ENCODE measurements around the gene MAML2. TPM values are rescaled to one million over a fixed set of nuclear protein-coding genes. Genes with fewer than 3 reads are reported as not detected.

The MAML2 gene
- polyA plus RNA-seq, 3 donors, result 0.57 to 7.6 (median 1.2) TPM

DNA sequence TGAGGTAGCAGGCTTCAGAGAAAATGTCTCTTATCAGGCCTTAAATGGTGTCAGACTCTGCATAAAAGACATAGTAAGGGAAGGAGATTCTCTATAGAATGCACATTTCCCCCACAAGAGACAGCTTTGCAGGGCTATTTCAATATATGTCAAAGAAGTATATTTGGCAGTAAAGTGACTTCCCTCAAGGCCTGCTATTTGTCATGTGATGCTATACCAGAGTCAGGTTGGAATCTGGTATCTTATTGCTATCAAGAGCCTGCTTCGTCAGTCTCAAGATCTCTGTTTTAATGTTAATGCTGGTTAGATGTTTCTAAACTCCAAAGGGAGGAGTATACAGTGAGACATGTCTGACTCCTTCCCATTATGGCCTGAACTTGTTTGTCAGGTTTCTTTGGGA lies 378.7 kb downstream of the MAML2 start:
- no peaks in the 10 kb centered on the region for H3K4me1 Mint-ChIP-seq
- intact Hi-C loops (cut with micrococcal nuclease), result no loop called here
- Histone ChIP-seq H3K79me2 (ENCODE audit: insufficient read depth, low read length) (no peaks in the 10 kb centered on the region), H3K27me3 (ENCODE audit: control insufficient read depth in 2 of 2, insufficient read depth in 2 of 2, low read length in 2 of 2) (no peaks in the 10 kb centered on the region), H2AFZ (ENCODE audit: insufficient read depth, low read depth, low read length, poor library complexity, severe bottlenecking) (no peak overlapping the region), H4K20me1 (ENCODE audit: insufficient read depth, low read length) (no peaks in the 10 kb centered on the region), H3K36me3 (replicated peaks in 1 of 2; ENCODE audit: control insufficient read depth in 1 of 2, insufficient read depth in 2 of 2, low read length in 2 of 2) (no peaks in the 10 kb centered on the region), H3K9me3 (replicated peaks in 1 of 2; ENCODE audit: control insufficient read depth in 1 of 2, insufficient read depth in 1 of 2, low read length in 2 of 2) (no peaks in the 10 kb centered on the region), H3K4me1 (ENCODE audit: control insufficient read depth in 1 of 2, insufficient read depth in 2 of 2, low read length in 2 of 2) (no peaks in the 10 kb centered on the region), H3K4me2 (replicated peaks; ENCODE audit: extremely low read depth, low read length, poor library complexity, severe bottlenecking) (no peak overlapping the region), H3K9ac (ENCODE audit: insufficient read depth, low read length, poor library complexity, severe bottlenecking) (no peak overlapping the region), H3K27ac (ENCODE audit: low read depth in 1 of 2, low read length in 2 of 2) (no peak overlapping the region), H3K4me3 (replicated peaks in 1 of 3; ENCODE audit: low read depth in 2 of 3, low read length in 3 of 3) (no peak overlapping the region)
- peaks cover 0 to 2% (median 0%) of the 10 kb centered on the region in 3 donors for H3K27me3 Mint-ChIP-seq (ENCODE audit: low read depth in 3 of 3)
- no peak overlapping the region for H3K27ac Mint-ChIP-seq
- H3K36me3 Mint-ChIP-seq, result no peaks in the 10 kb centered on the region
- no peak for DNase-seq
- no peak overlapping the region for H3K4me3 Mint-ChIP-seq
- H3K9me3 Mint-ChIP-seq, result peaks cover 0 to 2% (median 0%) of the 10 kb centered on the region in 7 donors
- 80% methylated on average over 1 of the region's 1 CpG for whole genome bisulfite sequencing (ENCODE audit: insufficient coverage)
- no peak for TF ChIP-seq CTCF (IDR thresholded peaks at IDR 0.05)

DNA sequence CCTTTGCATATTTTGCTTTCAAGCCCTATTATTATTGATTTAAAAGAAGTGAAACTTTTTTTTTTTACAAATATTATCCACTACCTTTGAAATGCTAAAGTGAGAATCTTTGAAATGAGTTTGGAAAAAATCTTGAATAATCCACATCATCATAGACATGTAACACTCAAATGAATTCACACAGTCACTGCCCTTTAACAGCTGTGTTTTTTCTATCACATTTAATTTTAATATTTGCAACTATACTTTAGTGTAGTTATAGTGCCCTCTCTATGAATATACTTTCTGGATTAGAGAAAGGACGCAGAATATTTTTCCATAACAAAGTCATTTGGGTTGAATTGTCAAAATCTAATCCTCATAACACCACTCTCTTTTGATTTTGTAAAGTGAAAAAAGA lies 381.2 kb downstream of the MAML2 start:
- intact Hi-C loops (cut with micrococcal nuclease), result no loop called here
- Histone ChIP-seq H3K27ac (ENCODE audit: low read depth in 1 of 2, low read length in 2 of 2) (no peak overlapping the region), H3K79me2 (ENCODE audit: insufficient read depth, low read length) (no peaks in the 10 kb centered on the region), H3K4me1 (ENCODE audit: control insufficient read depth in 1 of 2, insufficient read depth in 2 of 2, low read length in 2 of 2) (no peaks in the 10 kb centered on the region), H2AFZ (ENCODE audit: insufficient read depth, low read depth, low read length, poor library complexity, severe bottlenecking) (no peak overlapping the region), H3K9me3 (replicated peaks in 1 of 2; ENCODE audit: control insufficient read depth in 1 of 2, insufficient read depth in 1 of 2, low read length in 2 of 2) (no peaks in the 10 kb centered on the region), H4K20me1 (ENCODE audit: insufficient read depth, low read length) (no peaks in the 10 kb centered on the region), H3K4me3 (replicated peaks in 1 of 3; ENCODE audit: low read depth in 2 of 3, low read length in 3 of 3) (no peak overlapping the region), H3K4me2 (replicated peaks; ENCODE audit: extremely low read depth, low read length, poor library complexity, severe bottlenecking) (no peak overlapping the region), H3K9ac (ENCODE audit: insufficient read depth, low read length, poor library complexity, severe bottlenecking) (no peak overlapping the region), H3K36me3 (replicated peaks in 1 of 2; ENCODE audit: control insufficient read depth in 1 of 2, insufficient read depth in 2 of 2, low read length in 2 of 2) (no peaks in the 10 kb centered on the region), H3K27me3 (ENCODE audit: control insufficient read depth in 2 of 2, insufficient read depth in 2 of 2, low read length in 2 of 2) (no peaks in the 10 kb centered on the region)
- WGBS (ENCODE audit: insufficient coverage), result no CpG with 5 or more reads among the region's 1 CpG
- no peak for DNase-seq
- H3K27ac Mint-ChIP-seq, result no peak overlapping the region
- no peak for TF ChIP-seq CTCF (IDR thresholded peaks at IDR 0.05)
- no peaks in the 10 kb centered on the region for H3K36me3 Mint-ChIP-seq
- peaks cover 0 to 2% (median 0%) of the 10 kb centered on the region in 7 donors for H3K9me3 Mint-ChIP-seq
- no peak overlapping the region for H3K4me3 Mint-ChIP-seq
- H3K4me1 Mint-ChIP-seq, result no peaks in the 10 kb centered on the region
- H3K27me3 Mint-ChIP-seq (ENCODE audit: low read depth in 3 of 3), result peaks cover 0 to 2% (median 0%) of the 10 kb centered on the region in 3 donors
